HG03097 (cell line): Measurements from ENCODE around the gene PLEKHG2.

Experiments used
- ATAC-seq: cut with Tn5 transposase; IDR thresholded peaks from one replicate; pipeline ENCODE4 v1.9.1; 2021; ENCODE audit not compliant: unreplicated experiment, low FRiP score

PLEKHG2 gene

GRCh38 chr19:39415111-39416046 lies 2.9 kb downstream of the PLEKHG2 start:
- ATAC-seq, result no peak

- no peak for ATAC-seq
Observed at GRCh38 chr19:39416152-39417120, 4.0 kb downstream of the PLEKHG2 start.

DNA sequence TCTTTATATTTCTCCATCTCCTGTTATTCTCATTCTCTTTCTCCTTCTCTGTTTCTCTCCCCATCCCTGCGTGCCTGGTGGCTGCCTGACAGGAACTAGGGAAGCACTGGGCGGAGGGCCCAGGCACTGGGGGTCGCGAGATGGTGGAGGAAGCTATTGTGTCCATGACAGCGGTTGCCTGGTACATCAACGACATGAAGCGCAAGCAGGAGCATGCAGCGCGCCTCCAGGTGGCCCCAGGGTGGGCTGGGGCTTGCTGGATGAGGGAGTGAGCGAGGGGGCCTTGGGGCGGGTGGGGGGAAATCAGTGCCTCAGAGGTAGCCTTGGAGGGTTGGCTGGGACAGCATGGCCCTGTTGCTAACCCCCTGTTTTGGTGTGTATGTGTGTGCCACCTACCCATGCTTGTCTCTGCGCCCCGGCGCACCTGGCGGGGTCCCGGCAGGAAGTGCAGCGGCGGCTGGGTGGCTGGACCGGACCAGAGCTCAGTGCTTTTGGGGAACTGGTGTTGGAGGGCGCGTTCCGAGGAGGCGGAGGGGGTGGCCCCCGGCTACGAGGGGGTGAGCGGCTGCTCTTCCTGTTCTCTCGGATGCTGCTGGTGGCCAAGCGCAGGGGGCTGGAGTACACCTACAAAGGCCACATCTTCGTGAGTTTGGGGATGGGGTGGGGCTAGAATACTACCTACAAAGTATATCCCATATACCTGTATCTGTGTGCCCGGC lies 5.2 kb downstream of the PLEKHG2 start:
- ATAC-seq, result no peak

- ATAC-seq, result no peak
Observed at GRCh38 chr19:39419003-39419402, 6.5 kb downstream of the PLEKHG2 start.

DNA sequence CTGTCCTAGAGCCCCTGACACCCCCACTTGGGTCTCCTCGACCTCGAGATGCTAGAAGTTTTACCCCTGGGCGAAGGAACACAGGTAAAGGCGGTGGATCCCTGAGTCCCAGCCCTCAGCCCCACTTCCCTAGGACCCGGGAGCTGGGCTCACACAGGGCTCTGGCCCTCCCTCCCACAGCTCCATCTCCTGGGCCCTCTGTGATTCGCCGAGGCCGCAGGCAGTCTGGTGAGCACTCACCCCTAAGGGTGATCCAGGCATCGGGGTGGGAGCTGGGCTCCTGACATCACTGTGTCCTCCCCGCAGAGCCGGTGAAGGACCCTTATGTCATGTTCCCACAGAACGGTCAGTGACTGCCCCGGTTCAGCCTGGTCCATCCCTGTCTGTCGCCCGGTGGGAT lies 8.3 kb downstream of the PLEKHG2 start:
- no peak for ATAC-seq

DNA sequence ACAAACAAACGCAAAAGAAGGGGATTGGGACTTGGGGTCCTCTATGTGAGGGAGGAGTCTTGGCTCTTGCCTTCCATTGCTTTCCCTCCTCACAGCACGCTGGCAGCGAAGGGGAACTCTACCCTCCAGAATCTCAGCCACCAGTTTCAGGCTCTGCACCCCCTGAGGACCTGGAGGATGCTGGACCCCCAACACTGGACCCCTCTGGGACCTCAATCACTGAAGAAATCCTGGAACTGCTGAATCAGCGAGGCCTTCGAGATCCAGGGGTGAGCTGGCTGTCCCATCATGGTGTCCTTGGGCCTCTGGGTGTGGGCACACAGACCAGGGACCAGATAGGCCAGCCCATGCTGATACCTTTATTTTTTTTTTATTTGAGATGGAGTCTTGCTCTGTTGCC lies 9.6 kb downstream of the PLEKHG2 start:
- no peak for ATAC-seq

GRCh38 chr19:39423258-39424086 lies 11.0 kb downstream of the PLEKHG2 start:
- no peak for ATAC-seq

DNA sequence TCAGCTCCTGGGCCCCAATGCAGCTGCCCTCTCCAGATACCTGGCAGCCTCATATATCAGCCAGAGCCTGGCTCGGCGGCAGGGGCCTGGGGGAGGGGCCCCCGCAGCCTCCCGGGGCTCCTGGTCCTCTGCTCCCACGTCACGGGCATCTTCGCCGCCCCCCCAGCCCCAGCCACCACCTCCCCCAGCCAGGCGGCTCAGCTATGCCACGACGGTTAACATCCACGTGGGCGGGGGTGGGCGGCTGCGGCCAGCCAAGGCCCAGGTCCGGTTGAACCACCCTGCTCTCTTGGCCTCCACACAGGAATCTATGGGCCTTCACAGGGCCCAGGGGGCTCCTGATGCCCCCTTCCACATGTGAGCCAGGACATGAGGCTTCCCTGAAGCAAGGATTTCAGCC lies 12.5 kb downstream of the PLEKHG2 start:
- no peak for ATAC-seq

DNA sequence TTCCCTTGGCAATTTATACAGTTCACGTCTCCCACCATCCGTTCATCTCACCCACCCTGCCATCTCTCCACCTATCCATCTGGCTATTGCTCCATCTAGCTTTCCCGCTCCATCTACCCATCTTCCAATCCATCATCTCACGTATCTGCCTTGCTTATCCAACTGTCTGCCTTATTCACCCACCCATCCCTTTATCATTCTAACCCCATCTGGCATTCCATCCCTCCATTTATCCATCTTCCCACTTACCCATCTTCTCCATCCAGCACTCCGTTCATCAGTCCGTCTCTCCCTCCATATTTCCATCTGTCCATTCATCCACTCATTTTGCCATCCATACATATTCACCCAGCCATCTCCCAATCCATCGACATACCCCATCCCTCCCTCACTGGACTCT lies 13.3 kb downstream of the PLEKHG2 start:
- ATAC-seq, result no peak

GRCh38 chr19:39426170-39426569 lies 13.7 kb downstream of the PLEKHG2 start:
- no peak for ATAC-seq

DNA sequence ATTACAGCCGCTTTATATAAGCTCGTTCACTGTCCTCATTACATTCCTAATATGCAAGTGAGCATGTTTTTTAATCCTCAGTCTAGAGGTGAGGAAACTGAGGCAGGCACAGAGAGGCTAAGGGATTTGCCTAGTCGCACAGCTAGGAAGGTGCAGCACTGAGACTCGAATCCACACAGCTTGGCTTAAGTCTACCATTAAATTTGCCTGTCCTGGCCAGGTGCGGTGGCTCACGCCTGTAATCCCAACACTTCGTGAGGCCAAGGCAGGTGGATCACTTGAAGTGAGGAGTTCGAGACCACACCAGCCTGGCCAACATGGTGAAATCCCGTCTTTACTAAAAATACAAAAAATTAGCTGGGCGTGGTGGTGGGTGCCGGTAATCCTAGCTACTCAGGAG lies 15.2 kb downstream of the PLEKHG2 start:
- no peak for ATAC-seq

GRCh38 chr19:39428283-39429112 lies 16.0 kb downstream of the PLEKHG2 start:
- ATAC-seq, result no peak

DNA sequence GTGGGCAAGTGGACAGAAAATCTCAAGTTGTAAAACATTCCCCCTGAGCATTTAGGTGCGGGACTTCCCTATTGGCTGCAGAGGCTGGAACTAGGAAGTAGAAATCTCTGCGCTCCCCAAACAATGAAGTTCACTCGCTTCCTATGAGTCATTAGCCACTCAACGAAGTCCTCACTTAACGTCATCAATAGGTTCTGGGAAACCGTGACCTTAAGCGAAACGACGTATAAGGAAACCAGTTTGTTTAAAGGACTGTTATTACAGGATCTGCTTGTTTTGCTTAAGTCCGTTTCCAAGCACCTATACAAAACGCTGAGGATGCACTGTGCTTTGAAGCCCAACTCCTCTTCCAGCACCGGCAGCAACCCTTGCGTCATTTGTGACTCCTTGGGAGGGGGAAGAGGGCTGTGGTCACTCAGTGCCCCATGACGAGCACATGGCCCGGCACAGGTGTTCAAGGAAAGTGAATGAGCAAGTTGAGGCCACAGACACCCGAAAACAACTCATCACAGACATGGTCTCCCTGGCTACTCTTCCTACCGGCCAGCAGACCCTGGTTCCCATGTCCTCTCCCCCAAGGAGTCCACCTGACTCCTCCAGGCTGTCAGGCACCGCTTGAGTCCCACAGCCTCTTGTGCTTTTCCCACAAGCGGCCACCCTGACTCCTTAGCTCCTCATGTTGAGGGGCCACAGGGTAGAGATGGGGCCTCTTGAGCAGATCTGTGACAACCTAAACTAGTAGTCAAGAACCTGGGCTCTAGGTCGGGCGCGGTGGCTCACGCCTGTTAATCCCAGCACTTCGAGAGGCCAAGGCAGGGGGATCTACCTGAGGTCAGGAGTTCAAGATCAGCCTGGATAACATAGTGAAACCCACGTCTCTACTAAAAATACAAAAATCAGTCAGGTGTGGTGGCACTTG lies 18.5 kb downstream of the PLEKHG2 start:
- ATAC-seq, result no peak

DNA sequence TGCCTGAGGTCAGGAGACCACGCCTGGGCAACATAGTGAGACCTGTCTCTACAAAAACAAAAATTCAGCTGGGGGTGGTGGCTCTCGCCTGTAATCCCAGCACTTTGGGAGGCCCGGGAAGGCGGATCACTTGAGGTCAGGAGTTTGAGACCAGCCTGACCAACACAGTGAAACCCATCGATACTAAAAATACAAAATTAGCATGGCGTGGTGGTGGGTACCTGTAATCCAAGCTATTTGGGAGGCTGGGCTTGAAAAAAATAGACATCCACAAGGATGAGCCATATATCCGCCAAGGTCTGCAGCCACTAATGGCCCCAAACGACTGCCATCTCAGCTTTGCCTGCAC lies 20.2 kb downstream of the PLEKHG2 start:
- ATAC-seq, result no peak

GRCh38 chr19:39433480-39434079 lies 21.1 kb downstream of the PLEKHG2 start:
- ATAC-seq, result no peak

DNA sequence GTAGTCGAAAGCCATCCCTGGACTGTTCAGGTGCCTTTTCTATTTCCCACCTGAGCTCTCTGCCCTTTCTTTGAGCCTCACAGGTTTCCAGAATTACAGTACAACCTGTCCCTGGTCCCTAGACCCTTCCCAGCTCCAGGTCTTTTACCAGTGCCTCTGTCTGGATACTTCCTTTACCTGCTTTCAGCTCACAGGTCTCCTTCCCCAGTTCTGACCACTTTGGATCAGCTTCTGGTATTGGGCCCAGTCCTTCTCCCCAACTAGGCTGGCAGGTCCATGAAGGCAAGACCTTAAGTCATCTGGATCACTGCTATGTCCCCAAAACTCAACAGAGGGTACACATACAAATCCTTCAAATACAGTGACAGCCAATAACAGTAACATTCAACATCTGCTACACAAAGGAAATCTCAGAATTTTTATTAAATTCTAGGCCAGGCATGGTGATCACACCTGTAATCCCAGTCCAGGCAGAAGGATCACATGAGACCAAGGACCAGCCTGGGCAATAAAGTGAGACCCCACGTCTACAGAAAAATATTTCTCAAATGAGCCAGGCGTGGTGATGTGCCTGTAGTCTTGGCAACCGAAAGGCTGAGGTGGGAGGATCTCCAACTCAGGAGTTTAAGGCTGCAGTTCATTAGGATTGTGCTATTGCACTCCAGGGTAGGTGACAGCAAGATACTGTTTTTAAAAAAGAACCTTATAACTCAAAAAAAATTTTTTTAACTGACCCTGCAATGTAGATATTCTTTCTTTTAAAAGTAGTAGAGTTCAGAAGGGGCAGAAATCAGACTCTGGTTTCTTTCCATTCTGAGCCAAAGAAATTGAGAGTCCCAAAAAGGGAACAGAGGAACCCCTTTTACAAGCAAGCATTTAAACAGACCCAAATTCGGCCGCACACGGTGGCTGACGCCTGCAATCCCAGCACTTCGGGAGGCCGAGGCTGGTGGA lies 21.9 kb downstream of the PLEKHG2 start:
- no peak for ATAC-seq
